HG03521 (cell line): ENCODE measurements around the gene OLFML3.
"Not testable (repeated sequence)": the region's sequence is repeated elsewhere in the genome, so short reads cannot be mapped to it uniquely, and the experiment has no call there.

Experiments used
- ATAC-seq: cut with Tn5 transposase; IDR thresholded peaks from one replicate; pipeline ENCODE4 v1.9.1; 2021; ENCODE audit warnings: mild to moderate bottlenecking, moderate library complexity; ENCODE audit not compliant: unreplicated experiment

Gene OLFML3

DNA sequence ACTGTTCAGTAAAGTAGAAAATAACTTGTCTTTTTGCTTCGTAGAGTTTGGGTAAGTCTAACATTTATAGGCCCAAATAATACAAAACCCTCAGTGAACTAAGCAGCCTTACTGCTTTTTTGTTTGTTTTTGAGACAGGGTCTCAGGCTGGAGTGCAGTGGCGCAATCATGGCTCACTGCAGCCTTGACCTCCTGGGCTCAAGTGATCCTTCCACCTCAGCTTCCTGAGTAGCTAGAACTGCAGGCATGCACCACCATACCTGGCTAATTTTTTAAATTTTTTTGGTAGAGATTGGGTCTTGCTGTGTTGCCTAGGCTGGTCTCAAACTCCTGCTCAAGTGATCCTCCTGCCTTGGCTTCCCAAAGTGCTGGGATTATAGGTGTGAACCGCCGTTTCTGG lies 31.1 kb upstream of the OLFML3 start:
- ATAC-seq: not testable (repeated sequence)

DNA sequence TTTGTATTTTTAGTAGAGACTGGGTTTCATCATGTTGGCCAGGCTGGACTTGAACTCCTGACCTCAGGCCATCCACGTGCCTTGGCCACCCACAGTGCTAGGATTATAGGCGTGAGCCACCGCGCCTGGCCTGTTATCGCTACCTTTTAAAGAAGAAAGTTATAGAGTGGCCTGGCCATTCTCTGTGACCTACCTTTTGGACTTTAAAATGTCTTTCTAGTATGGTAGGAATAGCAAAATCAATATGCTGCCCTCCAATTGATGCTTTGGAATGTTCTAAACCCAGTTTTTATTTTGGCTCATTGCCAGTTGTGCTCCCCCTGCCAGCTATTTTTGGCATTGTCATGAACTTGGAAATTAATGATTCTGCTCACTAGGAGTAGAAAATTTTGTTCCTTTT lies 30.3 kb upstream of the OLFML3 start:
- no peak for ATAC-seq

DNA sequence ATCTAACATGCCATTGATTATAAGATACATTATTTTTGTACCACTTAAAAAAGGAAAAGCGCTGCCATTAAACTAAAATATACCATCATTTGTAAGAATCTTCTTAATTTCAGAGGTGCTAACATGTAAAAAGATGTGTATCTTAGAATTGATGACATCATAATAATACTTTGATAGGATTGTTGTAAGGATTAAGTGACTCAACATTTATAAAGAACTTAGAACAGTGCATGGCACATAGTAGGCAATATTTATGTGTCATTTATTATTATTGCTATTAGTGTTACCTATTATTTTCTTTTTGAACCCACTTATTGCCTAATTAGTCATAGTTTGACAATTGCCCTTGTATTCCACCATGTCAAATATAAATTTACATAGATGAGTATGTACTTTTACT lies 28.4 kb upstream of the OLFML3 start:
- ATAC-seq: no peak

DNA sequence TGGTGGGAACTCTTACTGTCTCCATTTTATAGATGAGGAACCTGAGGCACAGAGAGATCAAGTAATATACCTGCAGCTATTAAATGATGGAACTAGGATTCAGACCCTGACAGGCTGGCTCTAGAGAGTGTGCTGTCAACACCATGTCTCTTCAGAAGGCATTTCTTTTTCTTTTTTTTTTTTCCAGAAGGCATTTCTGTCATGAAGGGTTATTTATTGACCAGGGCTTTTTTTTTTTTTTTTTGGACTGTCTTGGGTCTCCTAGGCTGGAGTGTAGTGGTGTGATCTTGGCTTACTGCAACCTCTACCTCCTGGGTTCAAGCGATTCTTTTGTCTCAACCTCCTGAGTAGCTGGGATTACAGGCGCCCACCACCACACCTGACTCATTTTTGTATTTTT lies 27.6 kb upstream of the OLFML3 start:
- ATAC-seq: no peak

DNA sequence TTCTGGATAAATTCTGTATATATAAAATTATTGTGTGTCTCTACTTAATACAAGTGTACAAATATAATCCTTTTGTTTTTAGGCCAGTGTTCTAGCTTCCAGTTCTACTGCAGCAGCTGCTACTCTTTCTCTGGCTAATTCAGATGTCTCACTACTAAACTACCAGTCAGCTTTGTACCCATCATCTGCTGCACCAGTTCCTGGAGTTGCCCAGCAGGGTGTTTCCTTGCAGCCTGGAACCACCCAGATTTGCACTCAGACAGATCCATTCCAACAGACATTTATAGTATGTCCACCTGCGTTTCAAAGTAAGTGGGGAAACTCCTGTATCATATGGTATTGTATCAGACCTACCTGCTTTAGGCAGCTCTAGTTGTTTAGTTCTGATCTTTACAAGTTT lies 21.3 kb upstream of the OLFML3 start:
- ATAC-seq: no peak

DNA sequence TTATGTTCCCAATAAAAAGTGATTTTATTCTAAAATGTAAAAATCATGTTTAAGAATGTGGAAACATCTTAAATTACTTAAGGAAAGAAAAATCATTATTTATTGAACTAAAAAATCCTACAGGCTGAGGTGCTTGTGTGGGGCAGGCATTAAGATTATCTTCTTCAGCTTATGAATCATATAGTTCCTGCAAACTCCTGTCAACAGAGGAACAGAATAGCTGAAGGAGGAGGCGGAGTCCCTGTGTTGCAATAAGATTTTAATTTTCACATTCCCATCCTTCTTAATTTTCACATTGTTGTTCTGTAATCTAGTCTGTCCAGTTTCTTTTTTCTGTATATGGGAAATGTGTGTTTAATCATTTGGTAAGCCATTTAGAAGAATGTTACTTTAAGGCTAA lies 20.6 kb upstream of the OLFML3 start:
- ATAC-seq: no peak

DNA sequence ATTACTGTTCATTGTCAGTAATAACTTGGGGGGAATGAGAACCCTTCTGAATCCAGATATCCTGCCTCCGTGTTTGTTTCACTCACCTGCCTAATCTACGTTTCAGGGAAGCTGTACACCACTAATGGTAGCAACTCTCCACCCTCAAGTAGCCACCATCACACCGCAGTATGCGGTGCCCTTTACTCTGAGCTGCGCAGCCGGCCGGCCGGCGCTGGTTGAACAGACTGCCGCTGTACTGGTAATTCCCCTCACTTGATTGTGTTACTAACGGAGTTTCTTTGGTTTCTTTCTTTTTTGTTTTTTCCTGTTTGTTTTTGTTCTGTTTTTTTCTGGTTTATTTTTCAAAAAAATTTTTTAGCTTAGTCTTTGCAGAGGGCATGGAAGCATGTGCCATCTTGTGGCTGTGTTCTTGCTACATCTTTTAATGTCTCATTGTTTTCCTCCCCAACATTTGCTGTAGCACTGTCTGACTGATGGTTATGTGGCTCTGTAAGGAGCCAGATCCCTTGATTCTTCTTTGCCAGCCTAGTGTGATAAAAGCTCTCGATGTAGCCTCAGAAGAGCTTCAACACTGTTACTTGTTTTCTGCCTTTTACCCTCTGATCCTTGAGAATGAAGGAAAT lies 15.9 kb upstream of the OLFML3 start:
- no peak for ATAC-seq

DNA sequence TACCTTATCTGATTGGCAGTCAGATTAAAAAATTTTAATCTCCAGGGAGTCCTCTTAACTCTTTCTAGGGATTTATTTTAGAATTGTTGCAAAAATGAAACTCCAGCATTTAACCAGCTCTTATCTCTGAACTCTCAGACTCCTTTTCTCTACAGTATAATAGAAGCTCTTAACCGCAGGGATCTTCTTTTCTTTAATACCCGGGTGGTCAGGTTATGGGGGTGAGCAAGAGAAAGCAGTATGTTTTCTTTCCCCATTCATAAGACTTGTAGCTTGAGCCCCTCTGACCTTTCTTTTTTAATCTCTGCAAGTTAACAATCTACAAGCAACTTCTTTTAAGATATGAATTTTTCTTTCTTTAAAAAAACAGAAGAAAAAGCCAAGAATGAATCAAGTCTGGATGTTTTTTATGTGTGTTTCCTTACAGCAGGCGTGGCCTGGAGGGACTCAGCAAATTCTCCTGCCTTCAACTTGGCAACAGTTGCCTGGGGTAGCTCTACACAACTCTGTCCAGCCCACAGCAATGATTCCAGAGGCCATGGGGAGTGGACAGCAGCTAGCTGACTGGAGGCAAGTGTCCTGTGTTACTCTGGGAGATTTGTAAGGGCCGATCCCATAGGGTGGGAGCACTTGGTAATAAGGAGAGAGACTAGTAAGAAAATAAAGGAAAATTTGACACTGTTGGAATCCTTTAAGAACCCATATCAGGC lies 13.4 kb upstream of the OLFML3 start:
- no peak for ATAC-seq

DNA sequence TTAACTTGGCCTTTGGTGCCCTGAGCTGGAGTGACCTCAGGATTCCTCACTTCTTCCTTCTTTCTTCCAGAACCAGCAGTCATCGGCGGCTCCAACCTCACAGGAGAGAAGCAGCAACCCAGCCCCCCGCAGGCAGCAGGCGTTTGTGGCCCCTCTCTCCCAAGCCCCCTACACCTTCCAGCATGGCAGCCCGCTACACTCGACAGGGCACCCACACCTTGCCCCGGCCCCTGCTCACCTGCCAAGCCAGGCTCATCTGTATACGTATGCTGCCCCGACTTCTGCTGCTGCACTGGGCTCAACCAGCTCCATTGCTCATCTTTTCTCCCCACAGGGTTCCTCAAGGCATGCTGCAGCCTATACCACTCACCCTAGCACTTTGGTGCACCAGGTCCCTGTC lies 6.3 kb upstream of the OLFML3 start:
- no peak for ATAC-seq

DNA sequence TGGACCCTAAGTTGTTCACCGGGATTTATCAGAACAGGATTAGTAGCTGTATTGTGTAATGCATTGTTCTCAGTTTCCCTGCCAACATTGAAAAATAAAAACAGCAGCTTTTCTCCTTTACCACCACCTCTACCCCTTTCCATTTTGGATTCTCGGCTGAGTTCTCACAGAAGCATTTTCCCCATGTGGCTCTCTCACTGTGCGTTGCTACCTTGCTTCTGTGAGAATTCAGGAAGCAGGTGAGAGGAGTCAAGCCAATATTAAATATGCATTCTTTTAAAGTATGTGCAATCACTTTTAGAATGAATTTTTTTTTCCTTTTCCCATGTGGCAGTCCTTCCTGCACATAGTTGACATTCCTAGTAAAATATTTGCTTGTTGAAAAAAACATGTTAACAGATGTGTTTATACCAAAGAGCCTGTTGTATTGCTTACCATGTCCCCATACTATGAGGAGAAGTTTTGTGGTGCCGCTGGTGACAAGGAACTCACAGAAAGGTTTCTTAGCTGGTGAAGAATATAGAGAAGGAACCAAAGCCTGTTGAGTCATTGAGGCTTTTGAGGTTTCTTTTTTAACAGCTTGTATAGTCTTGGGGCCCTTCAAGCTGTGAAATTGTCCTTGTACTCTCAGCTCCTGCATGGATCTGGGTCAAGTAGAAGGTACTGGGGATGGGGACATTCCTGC lies 3.9 kb upstream of the OLFML3 start:
- ATAC-seq: no peak

DNA sequence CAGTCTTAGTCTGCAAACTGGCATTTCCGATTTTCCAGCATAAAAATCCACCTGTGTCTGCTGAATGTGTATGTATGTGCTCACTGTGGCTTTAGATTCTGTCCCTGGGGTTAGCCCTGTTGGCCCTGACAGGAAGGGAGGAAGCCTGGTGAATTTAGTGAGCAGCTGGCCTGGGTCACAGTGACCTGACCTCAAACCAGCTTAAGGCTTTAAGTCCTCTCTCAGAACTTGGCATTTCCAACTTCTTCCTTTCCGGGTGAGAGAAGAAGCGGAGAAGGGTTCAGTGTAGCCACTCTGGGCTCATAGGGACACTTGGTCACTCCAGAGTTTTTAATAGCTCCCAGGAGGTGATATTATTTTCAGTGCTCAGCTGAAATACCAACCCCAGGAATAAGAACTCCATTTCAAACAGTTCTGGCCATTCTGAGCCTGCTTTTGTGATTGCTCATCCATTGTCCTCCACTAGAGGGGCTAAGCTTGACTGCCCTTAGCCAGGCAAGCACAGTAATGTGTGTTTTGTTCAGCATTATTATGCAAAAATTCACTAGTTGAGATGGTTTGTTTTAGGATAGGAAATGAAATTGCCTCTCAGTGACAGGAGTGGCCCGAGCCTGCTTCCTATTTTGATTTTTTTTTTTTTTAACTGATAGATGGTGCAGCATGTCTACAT lies 2.5 kb upstream of the OLFML3 start:
- ATAC-seq: no peak

DNA sequence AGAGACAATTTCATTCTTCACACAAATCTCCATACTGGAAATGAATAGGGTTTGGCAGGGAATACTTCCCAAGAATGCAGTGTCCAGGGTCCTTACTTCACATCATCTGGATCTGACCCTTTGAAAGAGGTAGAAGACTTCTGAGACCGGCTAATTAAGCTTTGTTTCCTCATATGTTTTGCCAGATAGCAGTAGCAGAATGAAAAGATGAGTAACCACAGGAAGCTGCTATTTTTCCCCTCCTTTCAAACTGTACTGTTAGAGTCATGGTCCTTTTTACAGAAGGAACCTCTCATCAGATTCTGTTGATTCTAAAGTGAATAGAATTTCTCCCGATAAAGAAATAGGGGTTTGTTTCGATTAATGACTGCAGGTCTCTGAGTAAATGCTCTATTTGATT lies 1.4 kb upstream of the OLFML3 start:
- ATAC-seq: no peak

DNA sequence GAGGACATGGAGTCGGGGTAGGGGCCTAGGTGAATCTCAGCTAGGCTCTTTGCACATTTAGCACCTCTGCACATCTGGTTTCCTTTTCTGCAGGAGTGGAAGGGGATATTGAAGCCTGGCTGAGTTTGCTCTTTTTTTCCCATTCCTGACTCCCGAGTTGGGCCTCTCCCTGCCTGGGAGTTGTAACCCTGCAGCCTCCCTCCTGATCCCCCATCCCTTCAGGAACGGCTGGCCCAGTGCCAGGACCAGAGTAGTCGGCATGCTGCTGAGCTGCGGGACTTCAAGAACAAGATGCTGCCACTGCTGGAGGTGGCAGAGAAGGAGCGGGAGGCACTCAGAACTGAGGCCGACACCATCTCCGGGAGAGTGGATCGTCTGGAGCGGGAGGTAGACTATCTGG lies 836 bp downstream of the OLFML3 start:
- no peak for ATAC-seq

DNA sequence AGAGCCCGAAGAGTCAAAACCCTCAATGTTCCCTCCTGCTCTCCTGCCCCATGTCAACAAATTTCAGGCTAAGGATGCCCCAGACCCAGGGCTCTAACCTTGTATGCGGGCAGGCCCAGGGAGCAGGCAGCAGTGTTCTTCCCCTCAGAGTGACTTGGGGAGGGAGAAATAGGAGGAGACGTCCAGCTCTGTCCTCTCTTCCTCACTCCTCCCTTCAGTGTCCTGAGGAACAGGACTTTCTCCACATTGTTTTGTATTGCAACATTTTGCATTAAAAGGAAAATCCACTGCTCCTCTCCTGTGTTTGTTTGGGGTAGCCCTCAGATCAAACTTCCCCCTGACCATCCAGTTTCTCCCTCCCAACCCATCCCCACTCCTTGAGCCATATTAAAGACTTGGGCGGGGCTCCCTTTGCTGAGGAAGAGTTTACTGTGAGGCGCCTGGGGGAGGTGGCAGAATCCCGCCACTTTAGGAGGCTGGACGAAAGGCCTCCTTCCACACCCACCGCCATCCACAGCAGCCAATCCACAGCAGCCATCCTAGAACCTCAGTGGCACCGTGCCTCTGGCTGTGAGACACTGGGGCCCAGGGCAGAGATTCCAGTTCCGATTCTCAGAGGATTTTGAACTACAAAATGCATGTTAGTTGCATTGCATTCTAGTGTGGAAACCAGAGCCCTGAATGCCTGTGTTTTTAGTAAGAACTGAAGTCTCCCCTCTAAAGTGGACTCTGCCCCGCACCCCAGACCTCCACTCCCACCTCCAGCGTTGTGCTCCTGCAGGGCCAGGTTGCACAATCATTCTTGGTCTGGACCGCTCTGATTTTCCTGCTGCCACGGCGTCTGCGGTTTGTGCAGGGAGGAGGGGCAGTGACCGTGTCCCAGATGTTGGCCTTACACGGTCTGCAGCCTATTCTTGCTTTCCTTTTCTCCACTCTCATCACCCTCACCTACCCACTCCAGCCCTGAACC lies 3.0 kb downstream of the OLFML3 start:
- no peak for ATAC-seq

DNA sequence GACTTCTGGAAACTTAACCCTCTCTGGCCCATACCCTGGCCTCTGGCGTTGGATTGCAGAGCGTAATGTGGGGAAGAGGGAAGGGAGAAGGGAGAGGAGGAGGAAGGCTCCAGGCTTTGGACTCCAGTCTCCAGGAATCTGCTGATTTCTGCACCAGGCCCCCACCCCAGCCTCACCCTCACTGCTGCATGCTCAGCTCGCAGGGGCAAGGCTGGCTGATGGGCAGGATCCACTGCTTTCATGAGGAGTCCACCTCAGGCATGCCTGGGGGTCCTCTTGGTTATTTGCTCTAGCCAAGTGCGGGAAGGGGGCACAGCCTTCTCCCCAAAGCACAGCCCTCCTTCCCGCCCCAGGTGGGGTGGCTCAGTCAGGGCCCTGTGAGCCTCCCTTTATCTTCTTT lies 3.7 kb downstream of the OLFML3 start:
- ATAC-seq: no peak

DNA sequence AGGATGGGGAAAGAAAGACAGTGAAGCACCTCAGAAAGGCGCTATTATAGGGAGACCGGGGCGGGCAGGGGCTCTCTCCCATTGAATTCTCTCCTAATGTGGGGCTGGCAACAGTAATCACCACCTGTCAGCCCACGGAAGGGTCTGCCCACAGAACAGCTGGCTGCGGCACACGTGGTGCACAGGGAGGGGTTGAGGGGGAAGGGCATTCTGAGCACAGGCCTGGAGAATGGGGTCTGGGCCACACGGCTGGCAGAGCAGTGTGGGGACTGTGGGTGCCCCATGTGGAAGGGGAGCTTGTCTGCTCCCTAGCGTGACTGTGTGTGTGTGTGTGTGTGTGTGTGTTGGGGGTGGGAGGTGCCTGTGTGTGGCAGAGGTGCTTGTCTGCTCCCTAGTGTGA lies 4.1 kb downstream of the OLFML3 start:
- no peak for ATAC-seq

DNA sequence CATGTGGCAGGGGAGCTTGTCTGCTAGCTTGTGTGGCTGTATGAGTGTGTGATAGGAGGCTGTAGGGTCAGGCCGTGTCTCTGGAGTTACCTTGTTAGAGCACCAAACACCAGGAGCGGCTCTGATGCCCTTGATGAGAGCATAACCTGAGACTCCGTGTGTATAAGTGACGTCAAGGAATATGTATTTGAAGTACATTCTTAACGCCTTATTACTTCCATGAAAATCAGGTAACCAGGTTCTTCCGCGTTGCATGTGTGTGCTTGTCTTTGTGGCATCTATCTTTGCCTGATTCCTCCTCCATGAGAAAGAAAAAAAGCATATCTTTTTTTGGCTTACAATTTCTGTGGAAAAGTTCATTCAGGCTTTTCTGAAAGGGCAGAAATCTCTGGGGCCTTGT lies 4.6 kb downstream of the OLFML3 start:
- no peak for ATAC-seq

DNA sequence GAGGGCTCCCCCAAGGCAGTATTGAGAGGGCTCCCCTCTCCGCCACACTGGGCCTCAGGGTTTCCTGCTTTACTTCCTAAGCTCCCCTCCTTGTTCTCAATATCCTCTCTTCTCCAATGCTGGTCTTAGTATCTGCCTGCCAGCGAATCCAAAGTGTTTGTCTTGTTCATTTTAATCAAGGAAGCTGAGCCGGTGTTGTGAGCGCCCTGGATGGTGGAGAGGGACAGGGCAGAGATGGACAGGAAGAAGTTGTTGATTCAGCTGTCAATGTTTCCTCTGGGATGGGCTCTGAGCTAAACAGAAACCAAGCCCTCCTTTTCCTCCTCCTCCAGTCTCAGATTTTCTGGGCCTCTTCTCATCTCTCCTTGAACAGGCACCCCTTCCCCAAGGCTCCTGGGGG lies 5.4 kb downstream of the OLFML3 start:
- no peak for ATAC-seq

DNA sequence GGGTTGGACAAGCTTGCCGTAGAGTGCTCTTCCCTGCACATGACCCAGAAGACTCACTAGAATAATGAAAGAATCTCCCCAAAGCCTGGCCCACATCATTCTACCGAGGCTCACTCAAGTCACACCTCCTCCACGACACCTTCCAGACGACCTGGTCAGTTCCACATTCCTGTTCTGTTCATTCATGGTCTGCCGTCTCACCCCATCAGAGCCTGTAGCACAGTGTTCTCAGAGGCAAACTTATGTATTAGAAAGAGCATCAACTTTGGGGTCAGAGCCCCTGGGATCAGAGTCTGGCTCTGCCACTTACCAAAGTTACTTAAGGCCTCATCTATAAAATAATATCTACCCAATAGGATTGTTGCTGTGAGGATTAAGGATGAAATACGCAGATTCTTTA lies 7.5 kb downstream of the OLFML3 start:
- ATAC-seq: no peak

DNA sequence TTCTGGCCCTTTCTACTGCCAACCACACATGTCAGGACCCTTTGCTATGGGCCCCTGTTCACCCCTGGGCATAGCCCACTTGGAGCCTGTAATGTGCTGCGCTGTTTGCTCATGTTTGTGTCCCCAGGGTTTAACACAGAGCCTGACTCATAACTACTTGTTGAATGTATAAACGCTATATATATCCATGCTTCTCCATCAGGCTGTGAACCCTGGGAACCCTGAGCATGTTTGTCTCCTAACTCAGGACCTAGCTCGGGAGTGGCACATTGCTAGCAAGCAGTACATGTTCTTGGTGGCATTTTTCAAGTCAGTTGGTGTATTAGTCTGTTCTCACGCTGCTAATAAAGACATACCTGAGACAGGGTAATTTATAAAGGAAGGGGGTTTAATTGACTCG lies 8.0 kb downstream of the OLFML3 start:
- no peak for ATAC-seq

DNA sequence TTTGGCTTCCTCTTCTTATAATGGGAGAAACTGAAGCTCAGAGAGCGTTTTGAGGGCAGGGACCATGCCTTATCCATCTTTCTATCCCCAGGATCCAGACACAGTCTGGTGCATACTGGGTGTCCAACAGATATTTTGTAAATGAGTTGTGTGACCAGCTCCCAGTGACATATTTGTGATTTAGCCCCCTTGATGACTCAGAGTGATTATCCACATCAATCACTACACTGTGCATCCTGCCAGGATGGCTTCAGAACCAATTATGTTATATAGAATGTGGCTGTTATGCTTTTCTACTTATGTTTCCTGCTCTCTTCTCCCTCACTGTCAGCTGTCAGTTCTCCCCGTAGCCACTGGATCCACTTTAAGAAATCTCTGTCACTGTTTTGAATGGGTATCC lies 11.3 kb downstream of the OLFML3 start:
- no peak for ATAC-seq
